ENCODE measurements around the gene ADAMTS17.

ADAMTS17 gene

GRCh38 chr15:100043692-100044091, 298.1 kb downstream of the ADAMTS17 start:
- no peak for DNase-seq (ENCODE audit: low read depth)

GRCh38 chr15:100043068-100043641, 298.6 kb downstream of the ADAMTS17 start:
- no peak for DNase-seq (ENCODE audit: low read depth)

GRCh38 chr15:100042558-100042957, 299.2 kb downstream of the ADAMTS17 start:
- DNase-seq (ENCODE audit: low read depth), result no peak

DNA sequence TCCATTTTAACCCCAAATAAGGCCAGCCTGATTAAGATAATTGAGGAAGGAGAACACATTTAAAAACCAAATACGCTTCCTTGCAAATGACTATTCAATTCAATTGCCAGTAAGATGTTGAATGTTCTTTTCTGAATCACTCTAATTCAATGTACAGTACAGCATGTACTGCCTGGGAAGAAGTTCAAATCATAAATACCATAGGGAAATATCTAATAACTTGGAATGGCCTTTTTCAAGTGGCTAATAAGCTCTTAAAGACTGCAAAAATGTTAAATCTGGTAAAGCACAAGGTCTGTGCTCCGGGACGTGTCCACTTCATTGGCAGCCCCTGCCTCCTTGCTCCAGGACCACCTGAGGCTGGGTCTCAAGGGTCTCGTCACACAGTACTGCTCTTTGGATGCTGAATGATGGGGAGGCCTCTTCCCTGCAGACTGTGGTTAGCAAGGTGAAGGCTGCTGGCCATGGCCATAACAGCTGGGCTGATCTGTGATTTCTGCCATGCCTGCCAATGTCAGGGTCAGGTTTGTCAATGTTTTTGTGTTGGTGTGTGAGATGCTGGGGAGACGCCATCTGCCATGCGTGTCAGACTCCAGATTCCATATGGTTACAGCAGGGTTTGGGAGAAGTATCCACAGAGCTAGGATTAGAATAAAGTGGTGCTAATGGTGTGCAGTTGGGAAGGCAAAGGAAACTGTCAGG, 300.5 kb downstream of the ADAMTS17 start:
- DNase-seq (ENCODE audit: low read depth), result no peak

DNA sequence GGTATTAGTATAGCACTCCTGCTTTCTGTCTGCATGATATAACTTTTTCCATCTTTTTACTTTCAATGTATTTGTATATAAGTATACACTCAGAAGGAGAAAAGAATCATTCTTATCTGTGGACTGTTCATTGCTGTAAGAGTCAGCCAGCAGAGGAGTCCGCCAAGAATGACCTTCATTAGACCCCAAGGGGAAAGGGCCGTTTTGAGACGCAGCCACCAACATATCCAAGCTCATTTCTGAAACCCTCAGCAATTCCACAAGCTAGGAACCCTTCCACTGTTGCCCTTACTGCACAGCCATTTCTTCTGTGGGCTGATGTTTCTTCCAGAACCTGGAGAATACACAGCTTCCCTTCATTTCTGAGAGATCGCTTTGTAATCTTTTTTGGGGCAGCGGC, 301.8 kb downstream of the ADAMTS17 start:
- DNase-seq (ENCODE audit: low read depth), result no peak

DNA sequence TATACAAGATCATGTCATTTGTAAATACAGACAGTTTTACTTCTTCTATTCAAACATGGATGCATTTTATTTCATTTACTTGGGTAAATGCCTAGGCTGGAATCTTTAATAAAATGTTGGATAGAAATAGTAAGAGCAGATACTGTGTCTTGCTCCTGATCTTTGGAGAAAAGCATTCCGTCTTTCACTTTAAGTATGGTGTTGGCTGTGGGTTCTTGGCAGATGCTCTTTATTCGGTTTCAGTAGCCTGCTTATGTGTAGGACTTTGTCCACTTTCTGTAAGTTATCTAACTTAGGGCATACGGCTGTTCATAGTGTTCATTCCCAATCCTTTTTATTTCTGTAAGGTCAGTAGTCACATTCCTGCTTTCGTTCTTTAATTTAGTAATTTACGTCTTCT, 303.0 kb downstream of the ADAMTS17 start:
- no peak for DNase-seq (ENCODE audit: low read depth)

DNA sequence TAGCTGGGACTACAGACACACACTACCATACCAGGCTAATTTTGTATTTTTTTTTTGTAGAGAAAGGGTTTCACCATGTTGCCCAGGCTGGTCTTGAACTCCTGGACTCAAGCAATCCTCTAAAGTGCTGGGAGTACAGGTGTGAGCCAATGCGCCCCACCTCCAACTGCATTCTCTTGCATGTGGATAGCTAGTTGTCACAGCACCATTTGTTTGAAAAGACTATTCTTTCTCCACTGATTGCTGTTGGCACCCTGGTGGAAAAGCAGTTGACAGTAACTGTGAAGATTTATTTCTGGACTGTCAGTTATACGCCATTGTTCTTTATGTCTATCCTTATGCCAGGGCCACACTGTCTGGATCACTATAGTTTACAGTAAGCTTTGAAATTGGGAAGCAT, 303.9 kb downstream of the ADAMTS17 start:
- no peak for DNase-seq (ENCODE audit: low read depth)

DNA sequence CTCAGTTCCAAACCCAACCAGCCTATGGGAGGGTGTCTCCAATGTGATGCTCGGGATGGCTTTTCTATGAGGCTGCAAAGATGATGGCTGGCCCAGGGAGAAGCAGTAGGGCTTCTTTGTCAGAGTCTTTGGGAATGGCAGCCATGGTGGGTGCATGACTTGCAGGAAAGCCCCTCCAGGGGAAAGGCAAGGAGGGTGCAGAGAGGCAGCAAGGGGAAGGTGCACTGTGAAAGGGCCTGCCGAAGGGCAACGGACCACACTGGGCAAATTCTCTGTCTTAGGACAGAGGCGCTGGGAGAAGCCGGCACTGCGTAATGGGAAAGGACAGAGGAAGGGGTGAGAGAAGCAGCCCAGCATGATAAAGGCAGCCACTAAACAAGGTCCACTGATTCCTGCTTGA, 305.8 kb downstream of the ADAMTS17 start:
- DNase-seq (ENCODE audit: low read depth), result no peak

GRCh38 chr15:100034191-100034590, 307.6 kb downstream of the ADAMTS17 start:
- DNase-seq (ENCODE audit: low read depth), result no peak

DNA sequence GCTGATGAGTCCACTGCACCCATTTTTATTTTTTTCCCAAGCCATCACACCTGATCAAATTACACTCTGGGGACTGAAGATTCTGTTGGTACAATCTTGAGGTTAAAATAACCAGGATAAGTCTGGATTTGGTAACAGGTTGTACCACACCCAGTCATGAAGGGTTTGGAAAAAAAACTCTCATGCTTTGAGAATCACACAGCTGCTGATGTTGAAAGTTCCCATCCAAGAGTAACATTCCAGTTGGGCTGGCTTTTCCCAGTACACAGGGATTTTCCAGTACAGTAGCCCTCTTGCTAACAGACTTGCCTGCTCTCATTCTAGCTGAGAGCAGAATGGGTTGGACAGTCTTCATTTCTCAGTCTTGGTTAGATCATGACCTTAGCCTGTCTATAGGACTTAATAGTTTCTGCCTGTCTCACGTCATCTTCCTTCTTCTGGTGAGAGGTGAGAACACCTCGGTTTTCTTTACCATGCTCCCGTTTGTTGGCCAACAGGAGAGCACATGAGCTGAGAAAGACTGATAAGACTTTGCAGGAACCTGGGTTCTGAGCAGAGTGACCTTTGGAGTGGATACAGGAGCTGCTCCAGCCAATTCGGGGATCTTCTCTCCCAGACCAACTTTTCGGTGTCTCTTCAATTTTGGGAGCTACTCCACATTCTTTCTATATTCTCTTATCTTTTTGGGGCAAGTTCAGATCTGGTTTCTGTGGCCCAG, 308.5 kb downstream of the ADAMTS17 start:
- no peak for DNase-seq (ENCODE audit: low read depth)

GRCh38 chr15:100032358-100033085, 309.3 kb downstream of the ADAMTS17 start:
- no peak for DNase-seq (ENCODE audit: low read depth)

GRCh38 chr15:100031665-100032357, 310.0 kb downstream of the ADAMTS17 start:
- DNase-seq (ENCODE audit: low read depth), result no peak

DNA sequence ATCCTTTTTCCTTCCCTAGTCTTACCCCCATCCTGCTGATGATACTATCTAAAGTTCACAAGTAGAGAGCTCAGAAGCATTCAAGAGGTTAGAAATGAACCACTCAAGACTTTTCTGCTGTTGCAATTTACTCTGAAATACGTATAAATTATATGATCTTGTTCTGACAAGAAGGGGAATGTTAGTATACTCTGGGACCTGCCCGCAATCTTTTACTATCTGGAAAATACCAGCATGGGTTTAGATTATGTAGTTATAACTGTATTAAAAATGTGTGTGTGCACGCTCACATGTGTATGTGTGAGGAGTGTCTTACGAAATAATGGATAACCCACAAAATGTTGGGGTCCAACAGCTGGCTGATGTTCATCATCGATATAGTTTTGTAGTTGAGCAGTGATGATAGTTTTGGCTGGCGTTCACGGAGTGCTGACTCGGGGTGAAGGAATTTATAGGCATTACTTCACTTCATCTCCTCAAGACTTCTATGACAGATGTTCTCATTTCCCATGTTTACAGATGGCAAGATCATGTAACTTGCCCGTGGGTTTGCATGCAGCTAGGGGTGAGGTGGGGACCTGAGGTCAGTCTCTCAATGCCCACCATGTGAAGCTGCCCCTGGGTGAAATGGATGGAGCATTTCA, 311.1 kb downstream of the ADAMTS17 start:
- DNase-seq (ENCODE audit: low read depth), result no peak

DNA sequence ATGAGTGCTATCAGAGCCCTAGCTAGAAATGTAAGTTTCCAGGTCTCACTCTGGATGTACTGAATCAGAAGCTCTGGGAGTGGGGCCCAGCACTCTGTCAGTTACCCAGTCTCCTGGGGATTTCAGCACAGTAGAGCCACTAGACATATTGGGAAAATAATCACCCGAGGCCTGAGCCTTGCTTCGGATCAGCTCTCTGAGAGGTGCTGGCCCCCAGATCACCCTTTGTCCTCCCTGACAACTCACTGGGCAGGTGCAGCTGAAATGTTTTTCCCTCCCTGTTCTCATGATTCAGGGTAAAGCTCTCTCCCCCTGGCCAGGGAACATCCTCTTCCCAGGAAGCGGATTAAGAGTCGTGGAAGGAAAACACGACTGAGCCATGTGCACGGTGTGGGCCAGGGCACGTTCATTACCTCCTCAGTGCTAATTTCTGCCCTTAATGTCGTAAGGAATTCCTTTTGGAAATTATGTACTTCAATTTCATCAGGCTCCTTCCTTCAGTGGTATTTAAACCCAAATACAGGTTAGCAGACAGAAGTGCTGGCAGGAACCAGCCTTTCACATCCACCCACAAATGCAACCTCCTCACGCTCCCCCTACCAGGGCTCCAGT, 311.8 kb downstream of the ADAMTS17 start:
- no peak for DNase-seq (ENCODE audit: low read depth)

DNA sequence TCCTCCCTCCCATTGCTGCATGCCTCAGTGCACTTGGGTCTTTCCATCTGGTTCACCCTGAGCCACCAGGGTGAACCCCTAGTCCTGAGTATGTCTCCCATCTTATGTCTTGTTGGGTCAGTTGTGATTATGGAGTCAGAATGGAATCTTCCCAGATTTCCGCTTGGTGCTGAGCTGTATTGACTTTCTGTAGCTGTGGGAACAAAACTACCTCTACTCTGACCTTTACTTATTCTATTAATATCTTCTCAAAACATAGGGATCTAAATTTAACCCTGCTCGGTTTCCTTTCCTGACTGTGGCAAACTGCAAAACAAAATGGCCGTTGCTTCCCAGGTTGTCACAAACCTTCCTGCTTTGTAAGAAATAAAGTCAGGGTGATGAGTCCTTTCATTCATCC, 312.7 kb downstream of the ADAMTS17 start:
- DNase-seq (ENCODE audit: low read depth), result no peak

DNA sequence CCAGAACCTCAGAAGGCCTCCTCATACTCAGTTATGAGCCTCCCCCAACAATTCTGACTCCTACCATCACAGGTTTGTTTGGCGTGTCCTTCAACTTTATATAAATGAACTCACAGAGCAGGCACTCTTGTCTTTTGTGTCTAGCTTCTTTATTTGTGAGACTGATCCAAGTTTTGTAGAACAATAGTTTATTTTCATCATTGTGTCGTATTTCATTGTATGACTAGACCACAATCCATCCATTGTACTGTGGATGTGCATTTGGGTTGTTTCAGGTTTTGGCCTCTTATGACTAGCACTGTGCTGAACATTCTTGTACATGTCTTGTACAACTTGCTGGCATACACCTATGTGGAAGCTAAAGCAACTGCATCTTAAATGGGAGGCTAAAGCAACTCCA, 315.7 kb downstream of the ADAMTS17 start:
- no peak for DNase-seq (ENCODE audit: low read depth)

GRCh38 chr15:100022806-100023205, 319.0 kb downstream of the ADAMTS17 start:
- no peak for DNase-seq (ENCODE audit: low read depth)

- DNase-seq (ENCODE audit: low read depth), result no peak
Observed at GRCh38 chr15:100022391-100022790, 319.4 kb downstream of the ADAMTS17 start.

DNA sequence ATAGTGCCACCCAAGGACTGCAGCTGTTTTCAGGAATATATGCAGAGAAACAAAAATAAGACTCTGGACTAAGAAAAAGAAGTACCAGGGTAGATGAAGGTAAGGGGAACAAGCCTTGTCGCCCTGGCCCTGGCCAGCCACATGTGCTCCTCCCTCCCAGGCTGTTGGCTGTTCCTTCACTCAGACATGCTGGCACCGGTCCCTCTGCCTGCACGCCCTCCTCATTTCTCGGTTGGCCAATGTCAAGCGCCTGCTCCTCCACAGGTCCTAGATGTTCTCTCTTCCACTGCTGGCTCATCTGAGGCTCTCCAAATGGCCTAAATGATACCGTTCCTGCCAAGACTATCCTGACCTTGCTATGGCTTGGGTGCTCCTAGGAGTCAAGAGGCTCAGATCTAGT, 320.1 kb downstream of the ADAMTS17 start:
- no peak for DNase-seq (ENCODE audit: low read depth)

GRCh38 chr15:100020614-100021013, 321.2 kb downstream of the ADAMTS17 start:
- no peak for DNase-seq (ENCODE audit: low read depth)

DNA sequence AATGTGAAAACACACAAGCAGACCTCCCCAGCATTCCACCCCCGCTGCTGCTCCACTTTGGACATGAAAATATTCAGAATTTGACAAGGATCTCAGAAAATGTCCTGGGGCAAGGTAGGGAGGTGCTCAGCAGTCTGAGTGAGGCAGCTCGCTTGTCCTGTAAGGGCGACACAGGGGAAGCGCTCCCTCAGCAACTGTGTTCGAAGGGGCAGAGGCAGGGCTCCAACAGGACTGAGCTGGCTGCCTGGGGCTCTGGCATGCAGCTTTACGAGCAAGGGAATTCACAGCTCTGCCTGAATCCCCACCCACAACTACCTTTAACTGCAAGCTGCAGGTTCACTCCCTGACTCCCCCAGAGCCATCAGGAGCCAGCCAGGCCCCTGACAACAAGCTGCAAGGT, 321.6 kb downstream of the ADAMTS17 start:
- DNase-seq (ENCODE audit: low read depth), result no peak
